ENCODE results near the gene FBXL17.

DNA sequence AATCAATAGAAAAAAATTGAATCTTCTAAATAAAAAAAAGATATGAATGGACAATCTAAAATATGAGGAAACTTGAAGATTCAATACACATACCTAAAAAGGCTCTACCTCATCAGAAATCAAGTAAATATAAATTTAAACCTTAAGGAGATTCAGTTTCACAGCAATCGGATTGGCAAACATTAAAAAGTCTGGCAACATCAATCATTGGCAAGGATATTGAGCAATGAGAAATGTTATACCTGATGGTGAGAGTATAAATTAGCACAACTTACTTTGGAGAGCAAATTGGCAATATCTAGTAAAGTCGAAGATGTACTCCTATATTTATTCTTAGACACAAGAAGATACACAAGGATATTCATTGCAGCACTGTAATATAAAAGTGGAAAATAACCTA is 436.8 kb downstream of the FBXL17 start:
- TF ChIP-seq, protein P1, sequence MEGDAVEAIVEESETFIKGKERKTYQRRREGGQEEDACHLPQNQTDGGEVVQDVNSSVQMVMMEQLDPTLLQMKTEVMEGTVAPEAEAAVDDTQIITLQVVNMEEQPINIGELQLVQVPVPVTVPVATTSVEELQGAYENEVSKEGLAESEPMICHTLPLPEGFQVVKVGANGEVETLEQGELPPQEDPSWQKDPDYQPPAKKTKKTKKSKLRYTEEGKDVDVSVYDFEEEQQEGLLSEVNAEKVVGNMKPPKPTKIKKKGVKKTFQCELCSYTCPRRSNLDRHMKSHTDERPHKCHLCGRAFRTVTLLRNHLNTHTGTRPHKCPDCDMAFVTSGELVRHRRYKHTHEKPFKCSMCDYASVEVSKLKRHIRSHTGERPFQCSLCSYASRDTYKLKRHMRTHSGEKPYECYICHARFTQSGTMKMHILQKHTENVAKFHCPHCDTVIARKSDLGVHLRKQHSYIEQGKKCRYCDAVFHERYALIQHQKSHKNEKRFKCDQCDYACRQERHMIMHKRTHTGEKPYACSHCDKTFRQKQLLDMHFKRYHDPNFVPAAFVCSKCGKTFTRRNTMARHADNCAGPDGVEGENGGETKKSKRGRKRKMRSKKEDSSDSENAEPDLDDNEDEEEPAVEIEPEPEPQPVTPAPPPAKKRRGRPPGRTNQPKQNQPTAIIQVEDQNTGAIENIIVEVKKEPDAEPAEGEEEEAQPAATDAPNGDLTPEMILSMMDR (IDR thresholded peaks at IDR 0.05; ENCODE audit: insufficient read depth, low read length, poor library complexity, severe bottlenecking) = no peak
- no peak for TF ChIP-seq EZH2phosphoT487 (conservative IDR thresholded peaks at IDR 0.05; ENCODE audit: low read length)

Measured in SU-DHL-6 (cell line).